GM13976 (cell line): Measurements from ENCODE around the gene MCAM.

Source experiments
- DNase-seq: peaks from one replicate; pipeline ENCODE4 v3.0.0; 2012; ENCODE audit warnings: low spot score
- CTCF ChIP-seq: IDR thresholded peaks from 2 replicates; pipeline ENCODE4 v1.5.1; 2012; ENCODE audit warnings: borderline replicate concordance, mild to moderate bottlenecking; ENCODE audit not compliant: insufficient read depth; ENCODE audit errors: extremely low read depth, missing control alignments, control extremely low read depth
- in situ Hi-C: fragments of 300-500 bp; cut with MboI; formaldehyde crosslinking; loops from one replicate; pipeline ENCODE4 v1.12.0; 2022; ENCODE audit warnings: low sequenced_read_pairs, mixed read lengths, inconsistent platforms; ENCODE audit not compliant: unreplicated experiment

The MCAM gene

GRCh38 chr11:119361941-119362725, 45.2 kb upstream of the MCAM start:
- no peak for TF ChIP-seq CTCF
- in situ Hi-C loops = no loop called here
- DNase-seq = no peak

GRCh38 chr11:119361056-119361787, 44.3 kb upstream of the MCAM start:
- DNase-seq = peak; percentile 66

GRCh38 chr11:119359365-119360214, 42.7 kb upstream of the MCAM start:
- in situ Hi-C loops = loop anchor here (10.0 kb wide), 1 partner anchor 115 kb away; no protein-coding TSS in a partner anchor
- no peak for DNase-seq
- TF ChIP-seq CTCF = no peak

More at GRCh38 chr11:119361056-119361787, 44.3 kb upstream of the MCAM start:
- no peak for TF ChIP-seq CTCF
- in situ Hi-C loops = no loop called here

GRCh38 chr11:119357074-119357473, 40.1 kb upstream of the MCAM start:
- in situ Hi-C loops = loop anchor here (10.0 kb wide), 1 partner anchor 118 kb away; no protein-coding TSS in a partner anchor
- DNase-seq = no peak
- no peak for TF ChIP-seq CTCF

GRCh38 chr11:119356349-119357031, 39.6 kb upstream of the MCAM start:
- in situ Hi-C loops = loop anchor here (10.0 kb wide), 1 partner anchor 118 kb away; no protein-coding TSS in a partner anchor
- peak; percentile 98 for TF ChIP-seq CTCF
- DNase-seq = peak; percentile 91
